NCI-H1105 (cell line): ENCODE measurements around the gene ANKRD52.

Source experiments
- DNase-seq: peaks from one replicate; lab custom pipeline; 2025; lab: John Stamatoyannopoulos, UW

Gene ANKRD52

GRCh38 chr12:56241424-56242303 lies 16.5 kb downstream of the ANKRD52 start:
- DNase-seq: no peak

GRCh38 chr12:56237552-56237951 lies 20.6 kb downstream of the ANKRD52 start:
- DNase-seq: no peak

GRCh38 chr12:56236985-56237384 lies 21.2 kb downstream of the ANKRD52 start:
- no peak for DNase-seq

- no peak for DNase-seq
Observed at GRCh38 chr12:56236091-56236490, 22.1 kb downstream of the ANKRD52 start.

- DNase-seq: no peak
Observed at GRCh38 chr12:56234746-56235436, 23.3 kb downstream of the ANKRD52 start.

- DNase-seq: no peak
Observed at GRCh38 chr12:56231184-56231582, 27.0 kb downstream of the ANKRD52 start.

- no peak for DNase-seq
Observed at GRCh38 chr12:56230432-56231183, 27.6 kb downstream of the ANKRD52 start.

- DNase-seq: no peak
Observed at GRCh38 chr12:56229916-56230431, 28.2 kb downstream of the ANKRD52 start, which contains the start of gene SLC39A5. SLC39A5 (plus strand) TSS chr12:56230051; CDS start chr12:56231275, 1,224 bp downstream.

- no peak for DNase-seq
Observed at GRCh38 chr12:56229082-56229481, 29.1 kb downstream of the ANKRD52 start.

GRCh38 chr12:56224954-56225353 lies 33.2 kb downstream of the ANKRD52 start:
- DNase-seq: no peak

GRCh38 chr12:56224102-56224701 lies 34.0 kb downstream of the ANKRD52 start, which contains the start of gene NABP2:
NABP2 (plus strand) TSS chr12:56224342; CDS start chr12:56224857, 515 bp downstream.
- peak; percentile 85 for DNase-seq

- no peak for DNase-seq
Observed at GRCh38 chr12:56223571-56224101, 34.5 kb downstream of the ANKRD52 start.

GRCh38 chr12:56222531-56222895 lies 35.7 kb downstream of the ANKRD52 start:
- no peak for DNase-seq

GRCh38 chr12:56221757-56222530 lies 36.2 kb downstream of the ANKRD52 start, which contains the start of gene RNF41:
RNF41 (minus strand) TSS chr12:56221922; CDS start chr12:56214047, 7,875 bp downstream.
- DNase-seq: peak; percentile 85

GRCh38 chr12:56221232-56221756 lies 36.9 kb downstream of the ANKRD52 start:
- DNase-seq: peak; percentile 17

GRCh38 chr12:56220611-56221231 lies 37.5 kb downstream of the ANKRD52 start:
- no peak for DNase-seq

- no peak for DNase-seq
Observed at GRCh38 chr12:56219840-56220239, 38.3 kb downstream of the ANKRD52 start.

GRCh38 chr12:56216461-56216860 lies 41.7 kb downstream of the ANKRD52 start:
- no peak for DNase-seq

GRCh38 chr12:56213878-56214277 lies 44.3 kb downstream of the ANKRD52 start:
- DNase-seq: no peak

GRCh38 chr12:56212361-56212760 lies 45.8 kb downstream of the ANKRD52 start:
- DNase-seq: no peak
